NCI-H446 treated with DMSO at 0.1 percent for 48 hours (cell line): Measurements from ENCODE around the gene PLEKHJ1.
"Not testable (repeated sequence)": the region's sequence is repeated elsewhere in the genome, so short reads cannot be mapped to it uniquely, and the experiment has no call there.

Source experiments
- DNase-seq: peaks from one replicate; lab custom pipeline; 2025; lab: John Stamatoyannopoulos, UW

PLEKHJ1 gene

GRCh38 chr19:2236314-2237050 is at the start of gene PLEKHJ1, which contains the start of gene SF3A2:
PLEKHJ1 (minus strand) TSS chr19:2236329; CDS start chr19:2236248, 81 bp downstream.
SF3A2 (plus strand) TSS chr19:2236824; CDS start chr19:2243419, 6,595 bp downstream.
- DNase-seq = peak; percentile 96

GRCh38 chr19:2283835-2284507 is 47.8 kb upstream of the PLEKHJ1 start:
- no peak for DNase-seq

GRCh38 chr19:2282862-2283237 is 46.7 kb upstream of the PLEKHJ1 start:
- no peak for DNase-seq

- no peak for DNase-seq
Measured at GRCh38 chr19:2282062-2282861, 46.1 kb upstream of the PLEKHJ1 start, which contains the start of gene PEAK3. PEAK3 (minus strand) TSS chr19:2282175; CDS start chr19:2280931, 1,244 bp downstream.

- DNase-seq = not testable (repeated sequence)
Measured at GRCh38 chr19:2281265-2282061, 45.3 kb upstream of the PLEKHJ1 start.

- DNase-seq = no peak
Measured at GRCh38 chr19:2280633-2281264, 44.6 kb upstream of the PLEKHJ1 start.

- no peak for DNase-seq
Measured at GRCh38 chr19:2278459-2279158, 42.5 kb upstream of the PLEKHJ1 start.

GRCh38 chr19:2277138-2277537 is 41.0 kb upstream of the PLEKHJ1 start:
- DNase-seq = no peak

- no peak for DNase-seq
Measured at GRCh38 chr19:2276429-2276986, 40.4 kb upstream of the PLEKHJ1 start.

GRCh38 chr19:2275588-2276428 is 39.7 kb upstream of the PLEKHJ1 start:
- no peak for DNase-seq

GRCh38 chr19:2274931-2275535 is 38.9 kb upstream of the PLEKHJ1 start:
- peak; percentile 19 for DNase-seq

GRCh38 chr19:2274185-2274711 is 38.1 kb upstream of the PLEKHJ1 start:
- DNase-seq = no peak

GRCh38 chr19:2273356-2274184 is 37.4 kb upstream of the PLEKHJ1 start:
- no peak for DNase-seq

- DNase-seq = no peak
Measured at GRCh38 chr19:2271234-2272103, 35.3 kb upstream of the PLEKHJ1 start.

- DNase-seq = peak; percentile 12
Measured at GRCh38 chr19:2270423-2271233, 34.5 kb upstream of the PLEKHJ1 start.

- DNase-seq = no peak
Measured at GRCh38 chr19:2270157-2270422, 34.0 kb upstream of the PLEKHJ1 start.
